T-helper 17 cell (primary cell): Measurements from ENCODE around the gene DLG2. TPM values are rescaled to one million over a fixed set of nuclear protein-coding genes. Genes with fewer than 3 reads are reported as not detected.

Experiments used
- ATAC-seq: fragments of 150-1000 bp; cut with Tn5 transposase; 2 replicates; pipeline ENCODE4 v1.10.0; 2021; ENCODE audit warnings: mild to moderate bottlenecking, moderate library complexity
- DNase-seq, 3 donors: peaks; one replicate each; pipeline versions ENCODE4 v3.0.0 to v3.0.0-alpha.2; 2020 to 2021
- H3K9me3 ChIP-seq: one replicate; pipeline ENCODE4 v1.7.0; 2013; ENCODE audit warnings: low read length, mild to moderate bottlenecking; ENCODE audit not compliant: control insufficient read depth, poor library complexity, severe bottlenecking
- H3K27ac Mint-ChIP-seq: one replicate; pipeline ENCODE4 v1.8.0; 2022; ENCODE audit warnings: mild to moderate bottlenecking, moderate library complexity, mixed read lengths
- H3K27me3 Mint-ChIP-seq: one replicate; pipeline ENCODE4 v1.8.0; 2022; ENCODE audit warnings: mixed read lengths
- H3K36me3 Mint-ChIP-seq: one replicate; pipeline ENCODE4 v1.8.0; 2022; ENCODE audit warnings: low read depth, mixed read lengths
- H3K4me1 Mint-ChIP-seq: one replicate; pipeline ENCODE4 v1.8.0; 2022; ENCODE audit warnings: mild to moderate bottlenecking, mixed read lengths
- H3K4me3 Mint-ChIP-seq: one replicate; pipeline ENCODE4 v1.8.0; 2022; ENCODE audit warnings: mild to moderate bottlenecking, moderate library complexity, mixed read lengths
- total RNA-seq, 4 donors: library from RNA in 2 of 4; stranded (reverse) in 2 of 4; gene quantifications; one replicate each; pipeline ENCODE4 v1.2.3 and lab custom pipeline; 2022 to 2026

The DLG2 gene
- total RNA-seq, 2 donors from 2014 or later = 1.0 to 2.2 TPM

DNA sequence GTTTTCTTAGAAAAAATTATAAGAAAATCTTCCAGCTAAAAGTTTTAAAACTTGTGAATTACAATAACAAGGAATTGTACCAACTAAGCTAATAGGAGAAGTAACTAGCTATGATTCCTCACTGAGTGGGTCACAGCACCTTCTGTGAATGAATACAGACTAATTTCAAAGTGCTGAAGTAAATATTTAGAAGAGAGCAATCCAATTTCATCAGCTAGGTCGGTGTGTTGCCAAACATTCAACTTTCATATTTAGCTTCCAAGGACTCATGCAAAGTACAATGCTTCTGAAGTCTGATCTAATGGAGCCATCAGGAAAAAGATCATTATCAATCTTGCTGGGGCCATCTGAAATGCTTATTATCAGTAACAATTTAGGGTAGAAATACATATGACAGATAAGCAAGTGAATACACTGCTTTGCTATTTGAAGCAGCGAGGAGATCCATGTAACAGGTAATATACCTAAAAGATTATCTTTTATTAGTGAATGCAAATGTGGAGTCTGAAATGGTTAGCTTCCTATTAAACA is 1590.4 kb downstream of the DLG2 start:
- Mint-ChIP-seq H3K4me1 (no peaks in the 10 kb centered on the region), H3K4me3 (no peak overlapping the region), H3K27ac (no peak overlapping the region), H3K27me3 (no peaks in the 10 kb centered on the region), H3K36me3 (no peaks in the 10 kb centered on the region)
- ATAC-seq = no peak
- no peak for DNase-seq
- no peaks in the 10 kb centered on the region for H3K9me3 ChIP-seq

DNA sequence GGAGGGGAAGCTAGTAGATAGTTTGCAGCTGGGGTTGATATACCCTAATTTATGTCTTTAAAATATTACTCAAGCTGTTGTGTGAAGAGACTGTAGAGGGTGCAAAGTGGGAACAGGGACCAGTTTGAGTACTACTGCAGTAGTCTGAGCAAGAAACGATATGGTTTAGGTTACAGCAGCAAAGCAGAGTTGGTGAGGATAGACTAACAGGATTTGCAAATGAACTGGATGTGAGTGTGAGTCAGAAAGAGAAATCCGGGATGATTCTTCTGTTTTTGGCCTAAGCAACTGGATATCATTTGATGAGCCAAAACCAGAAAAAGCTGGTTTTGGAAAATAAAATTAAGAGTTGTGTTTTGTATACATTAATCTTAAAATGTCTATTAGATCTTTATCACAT is 1591.5 kb downstream of the DLG2 start:
- H3K9me3 ChIP-seq = no peaks in the 10 kb centered on the region
- Mint-ChIP-seq H3K4me1 (no peaks in the 10 kb centered on the region), H3K27me3 (no peaks in the 10 kb centered on the region), H3K36me3 (no peaks in the 10 kb centered on the region), H3K27ac (no peak overlapping the region), H3K4me3 (no peak overlapping the region)
- ATAC-seq = no peak
- no peak for DNase-seq

DNA sequence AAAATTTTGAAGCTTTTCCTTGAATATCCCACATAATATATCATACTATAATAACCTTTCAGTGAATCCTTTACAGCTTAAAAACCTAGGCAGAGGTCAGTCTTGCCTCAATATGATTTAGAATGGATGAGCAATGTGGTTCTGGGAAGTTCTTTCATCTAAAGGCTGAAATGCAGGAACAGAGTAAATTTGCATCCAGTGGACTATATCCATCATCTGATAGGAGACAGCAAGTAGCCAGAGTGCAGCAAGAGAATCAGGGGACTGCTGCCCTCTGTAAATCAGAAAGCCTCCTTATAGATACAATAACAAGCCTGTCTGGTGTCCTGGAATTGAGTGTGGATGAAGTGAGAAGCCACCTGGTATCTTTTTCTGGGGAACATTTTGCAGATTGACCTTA is 1592.7 kb downstream of the DLG2 start:
- no peak overlapping the region for H3K27ac Mint-ChIP-seq
- DNase-seq (no peak), ATAC-seq (no peak)
- H3K4me3 Mint-ChIP-seq = no peak overlapping the region
- H3K36me3 Mint-ChIP-seq = no peaks in the 10 kb centered on the region
- no peaks in the 10 kb centered on the region for H3K9me3 ChIP-seq
- no peaks in the 10 kb centered on the region for H3K27me3 Mint-ChIP-seq
- H3K4me1 Mint-ChIP-seq = no peaks in the 10 kb centered on the region

DNA sequence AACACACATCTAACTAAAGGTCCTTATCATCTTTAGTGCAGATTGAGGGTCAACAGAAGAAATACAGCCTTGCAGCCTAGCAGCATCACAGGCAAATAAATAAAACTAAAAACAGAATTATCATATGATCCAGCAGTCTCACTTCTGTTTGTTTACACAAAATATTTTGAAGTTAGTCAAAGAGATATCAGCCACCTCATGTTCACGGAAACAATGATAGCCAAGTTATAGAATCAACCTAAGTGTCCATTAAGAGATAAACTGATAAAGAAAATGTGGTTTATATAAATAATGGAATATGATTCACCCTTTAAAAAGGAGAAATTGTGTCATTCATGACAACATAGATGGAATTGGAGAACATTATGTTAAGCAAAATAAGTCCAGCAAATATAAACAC is 1602.9 kb downstream of the DLG2 start:
- ATAC-seq = no peak

DNA sequence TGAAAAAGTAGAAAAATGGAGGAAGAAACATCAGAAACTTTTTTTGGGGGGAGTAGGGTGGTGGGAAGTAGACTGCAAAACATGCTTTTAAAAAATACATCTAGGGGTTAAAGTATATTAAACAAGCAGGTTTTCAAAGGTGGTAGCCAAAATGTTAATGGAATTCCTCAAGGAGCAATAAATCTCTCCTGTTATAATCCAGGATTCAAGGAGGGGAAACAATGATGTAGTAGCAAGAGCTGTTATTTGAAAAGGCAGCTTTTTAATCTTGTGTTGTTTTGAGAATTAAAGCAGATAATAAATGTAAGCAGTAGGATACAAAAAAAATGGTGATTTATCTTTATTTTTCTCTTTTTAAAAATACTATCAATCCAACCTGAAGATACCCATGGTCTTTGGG is 1604.4 kb downstream of the DLG2 start:
- Mint-ChIP-seq H3K4me1 (no peaks in the 10 kb centered on the region), H3K4me3 (no peak overlapping the region), H3K36me3 (no peaks in the 10 kb centered on the region), H3K27me3 (no peaks in the 10 kb centered on the region), H3K27ac (no peak overlapping the region)
- DNase-seq (no peak), ATAC-seq (no peak)
- no peaks in the 10 kb centered on the region for H3K9me3 ChIP-seq

More for the DNA sequence above, 1602.9 kb downstream of the DLG2 start:
- no peak for DNase-seq
- Mint-ChIP-seq H3K27me3 (no peaks in the 10 kb centered on the region), H3K27ac (no peak overlapping the region), H3K4me3 (no peak overlapping the region), H3K4me1 (no peaks in the 10 kb centered on the region), H3K36me3 (no peaks in the 10 kb centered on the region)
- no peaks in the 10 kb centered on the region for H3K9me3 ChIP-seq

DNA sequence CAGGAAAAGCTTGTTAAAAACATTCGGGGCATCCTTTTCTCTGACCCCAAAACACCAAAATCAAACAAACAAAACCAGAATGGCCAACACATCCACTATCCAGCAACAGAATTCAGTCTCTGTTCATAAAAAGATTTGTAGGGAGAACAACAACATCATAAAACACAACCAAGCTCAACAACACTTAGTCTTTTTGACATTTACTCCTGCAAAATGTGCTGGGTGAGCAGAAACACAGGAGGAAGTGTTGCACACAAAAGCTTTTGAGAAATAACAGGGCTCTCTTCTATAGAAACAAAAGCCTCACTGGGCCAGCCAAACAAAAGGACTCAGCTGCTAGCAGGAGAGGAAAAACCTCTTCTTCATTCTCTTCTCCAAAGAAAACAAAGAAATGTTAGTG is 1604.9 kb downstream of the DLG2 start:
- ATAC-seq = no peak
- Mint-ChIP-seq H3K27ac (no peak overlapping the region), H3K4me3 (no peak overlapping the region), H3K36me3 (no peaks in the 10 kb centered on the region), H3K4me1 (no peaks in the 10 kb centered on the region), H3K27me3 (no peaks in the 10 kb centered on the region)
- DNase-seq = no peak
- H3K9me3 ChIP-seq = no peaks in the 10 kb centered on the region

DNA sequence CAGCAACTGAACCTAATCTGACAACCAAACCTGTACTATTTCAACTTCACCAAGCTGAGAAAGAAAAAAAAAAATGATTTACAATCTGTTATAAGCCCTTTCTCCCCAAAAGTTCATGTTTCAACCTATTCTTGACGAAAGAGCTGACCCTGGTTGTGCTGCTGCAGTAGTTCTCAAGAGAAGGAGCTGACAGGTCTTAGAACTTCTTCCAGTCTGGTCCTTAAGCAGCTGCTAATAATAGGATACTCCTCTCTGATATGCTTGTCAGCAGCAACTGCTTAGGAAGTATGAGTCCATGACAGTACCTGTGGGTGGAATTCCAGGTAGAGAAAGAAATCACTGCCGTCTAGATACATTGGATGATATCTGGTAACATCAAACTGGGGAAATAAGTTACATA is 1605.9 kb downstream of the DLG2 start:
- Mint-ChIP-seq H3K4me3 (no peak overlapping the region), H3K27me3 (no peaks in the 10 kb centered on the region), H3K36me3 (no peaks in the 10 kb centered on the region), H3K4me1 (no peaks in the 10 kb centered on the region), H3K27ac (no peak overlapping the region)
- ATAC-seq (no peak), DNase-seq (no peak)
- no peaks in the 10 kb centered on the region for H3K9me3 ChIP-seq

DNA sequence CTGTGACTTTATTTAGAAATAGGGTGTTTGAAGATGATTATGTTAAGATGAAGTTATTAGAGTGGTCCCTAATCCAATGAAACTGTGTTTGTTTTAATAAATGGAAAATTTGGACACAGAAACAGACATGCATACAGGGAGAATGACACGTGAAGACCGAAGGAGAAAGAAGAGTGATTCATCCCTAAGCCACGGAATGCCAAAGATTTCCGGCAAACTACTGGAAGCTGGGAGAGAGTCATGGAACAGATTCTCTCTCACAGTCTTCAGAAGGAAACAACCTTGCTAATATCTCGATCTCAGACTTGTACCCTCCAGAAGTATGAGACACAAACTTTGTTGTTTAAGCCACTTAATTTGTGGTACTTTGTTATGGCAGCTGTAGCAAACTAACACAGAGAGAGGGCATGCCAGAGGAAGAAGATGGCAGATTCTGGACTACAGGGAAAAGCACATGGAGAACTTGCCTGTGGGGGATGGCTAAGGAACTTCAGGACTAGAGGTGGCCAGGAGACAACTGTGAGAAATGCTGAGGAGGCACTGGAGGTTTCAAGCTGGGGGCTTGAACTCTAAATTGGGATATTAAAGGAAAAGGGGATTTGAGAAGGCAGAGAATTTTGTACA is 1607.5 kb downstream of the DLG2 start:
- DNase-seq (no peak), ATAC-seq (no peak)
- no peaks in the 10 kb centered on the region for H3K4me1 Mint-ChIP-seq
- no peaks in the 10 kb centered on the region for H3K27me3 Mint-ChIP-seq
- no peak overlapping the region for H3K27ac Mint-ChIP-seq
- no peaks in the 10 kb centered on the region for H3K36me3 Mint-ChIP-seq
- H3K4me3 Mint-ChIP-seq = no peak overlapping the region
- no peaks in the 10 kb centered on the region for H3K9me3 ChIP-seq

DNA sequence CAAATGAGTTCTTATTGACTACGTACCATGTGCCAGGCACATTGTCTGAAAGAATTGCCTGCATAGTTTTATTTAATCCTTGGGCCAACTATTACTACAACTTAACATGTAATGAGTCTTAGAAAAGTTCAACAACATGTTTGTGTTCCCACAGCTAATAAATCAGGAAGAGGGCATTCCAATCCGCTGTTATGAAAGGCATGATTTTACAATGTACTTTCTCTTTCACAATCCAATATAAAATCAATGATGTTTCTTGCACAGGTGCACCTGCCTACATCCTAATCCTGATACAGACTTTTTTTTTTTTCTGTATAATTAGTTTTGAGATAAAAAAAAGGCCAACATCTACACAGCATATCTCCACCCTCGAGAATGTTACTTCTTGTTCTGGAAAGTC is 1612.6 kb downstream of the DLG2 start:
- Mint-ChIP-seq H3K4me1 (no peaks in the 10 kb centered on the region), H3K36me3 (no peaks in the 10 kb centered on the region), H3K27me3 (no peaks in the 10 kb centered on the region), H3K27ac (no peak overlapping the region), H3K4me3 (no peak overlapping the region)
- DNase-seq (no peak), ATAC-seq (no peak)
- no peaks in the 10 kb centered on the region for H3K9me3 ChIP-seq

DNA sequence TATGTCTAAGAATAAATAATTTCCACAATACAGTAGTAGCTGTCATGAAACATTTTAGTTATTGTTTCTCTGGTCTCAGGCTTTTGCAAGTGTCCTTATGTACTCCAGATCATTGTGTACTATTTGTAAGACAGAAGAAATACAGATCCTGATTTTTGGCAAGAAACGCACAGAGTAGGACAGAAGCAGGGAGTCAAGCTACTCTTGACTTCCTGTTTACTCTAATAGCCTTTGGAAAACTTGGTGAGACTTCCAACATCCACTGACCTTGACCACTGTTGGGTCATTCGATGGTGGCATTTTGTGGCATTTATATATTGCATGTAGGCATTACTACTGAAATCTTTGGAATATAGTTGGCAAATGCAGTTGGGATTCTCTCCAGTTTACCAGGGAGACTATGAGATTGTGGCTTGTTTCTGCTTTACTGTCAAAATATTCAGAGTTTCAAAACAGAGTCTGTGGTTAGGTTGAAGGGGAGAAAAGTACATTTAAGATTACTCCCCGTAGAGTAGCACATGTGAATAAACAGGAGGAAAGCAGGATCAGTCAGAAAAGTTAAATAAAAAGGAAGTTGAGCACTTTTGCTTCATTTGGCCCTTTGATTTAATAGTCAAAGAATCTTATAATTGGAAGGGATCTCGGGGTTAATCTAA is 1614.8 kb downstream of the DLG2 start:
- Mint-ChIP-seq H3K4me3 (no peak overlapping the region), H3K27ac (no peak overlapping the region), H3K36me3 (no peaks in the 10 kb centered on the region), H3K4me1 (no peaks in the 10 kb centered on the region), H3K27me3 (no peaks in the 10 kb centered on the region)
- DNase-seq (no peak), ATAC-seq (no peak)
- H3K9me3 ChIP-seq = no peaks in the 10 kb centered on the region

DNA sequence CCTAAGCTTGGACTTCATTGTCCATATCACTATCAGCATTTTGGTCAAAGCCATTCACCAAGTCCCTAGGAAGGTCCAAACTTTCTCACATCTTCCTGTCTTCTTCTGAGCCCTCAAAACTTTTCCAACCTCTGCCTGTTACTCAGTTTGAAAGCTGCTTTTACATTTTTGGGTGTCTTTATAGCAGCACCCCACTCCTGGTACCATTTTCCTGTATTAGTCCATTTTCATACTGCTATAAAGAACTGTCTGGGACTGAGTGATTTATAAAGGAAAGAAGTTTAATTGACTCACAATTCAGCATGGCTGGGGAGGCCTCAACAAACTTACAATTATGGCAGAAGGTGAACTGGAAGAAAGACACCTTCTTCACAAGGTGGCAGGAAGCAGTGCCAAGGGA is 1624.0 kb downstream of the DLG2 start:
- no peak for DNase-seq

DNA sequence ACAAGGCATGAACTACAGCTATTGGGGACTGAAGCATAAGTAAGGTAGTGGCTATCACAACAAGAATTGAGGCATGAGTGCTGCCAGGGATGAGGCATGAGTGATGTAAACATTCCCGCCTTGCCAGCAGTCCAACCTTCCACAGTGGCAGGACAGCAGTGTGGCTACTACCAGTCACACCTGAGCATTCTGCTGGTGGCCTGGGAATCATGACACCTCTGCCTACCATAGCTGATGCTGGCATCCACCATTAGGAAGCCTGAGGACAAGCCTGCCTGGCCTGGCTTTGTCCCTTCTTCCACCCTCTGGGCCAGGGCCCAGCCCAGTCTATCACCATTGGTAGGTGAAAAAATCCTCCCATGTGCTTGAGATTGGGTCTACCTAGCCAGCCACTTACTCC is 1628.2 kb downstream of the DLG2 start:
- H3K27me3 Mint-ChIP-seq = no peaks in the 10 kb centered on the region
- no peaks in the 10 kb centered on the region for H3K36me3 Mint-ChIP-seq
- no peaks in the 10 kb centered on the region for H3K9me3 ChIP-seq
- H3K27ac Mint-ChIP-seq = no peak overlapping the region
- ATAC-seq (no peak), DNase-seq (no peak)
- H3K4me3 Mint-ChIP-seq = no peak overlapping the region
- no peaks in the 10 kb centered on the region for H3K4me1 Mint-ChIP-seq

More for the DNA sequence above, 1624.0 kb downstream of the DLG2 start:
- H3K27ac Mint-ChIP-seq = no peak overlapping the region
- H3K4me3 Mint-ChIP-seq = no peak overlapping the region
- H3K27me3 Mint-ChIP-seq = no peaks in the 10 kb centered on the region
- H3K9me3 ChIP-seq = no peaks in the 10 kb centered on the region
- ATAC-seq = no peak
- no peaks in the 10 kb centered on the region for H3K36me3 Mint-ChIP-seq
- H3K4me1 Mint-ChIP-seq = no peaks in the 10 kb centered on the region

DNA sequence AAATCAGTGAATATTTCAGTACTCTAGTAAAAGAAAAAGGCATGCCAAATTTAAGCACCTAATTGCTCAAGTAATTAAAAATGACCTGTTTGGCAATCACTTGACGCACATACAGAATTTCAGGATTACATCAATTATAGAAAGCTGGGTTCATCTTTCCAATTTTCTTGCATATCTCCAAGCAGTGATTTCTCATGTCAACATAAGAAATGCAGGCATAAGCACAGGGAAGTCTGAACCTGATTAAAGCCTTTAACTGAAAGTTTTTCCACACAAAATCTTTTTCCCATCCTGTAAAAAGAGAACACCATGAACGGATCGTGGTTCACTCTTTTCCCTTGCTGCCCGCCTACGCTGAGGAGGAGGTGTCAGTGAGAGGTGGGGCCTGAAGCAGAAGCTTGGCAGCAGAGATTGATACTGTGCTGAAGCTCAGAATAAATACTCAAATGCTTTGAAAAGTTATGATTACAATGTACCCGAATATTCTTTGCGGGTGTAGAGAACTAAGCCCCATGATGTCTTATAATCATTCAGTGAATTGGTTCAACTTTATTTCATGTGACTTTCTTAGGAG is 1636.9 kb downstream of the DLG2 start:
- no peak overlapping the region for H3K27ac Mint-ChIP-seq
- H3K27me3 Mint-ChIP-seq = no peaks in the 10 kb centered on the region
- H3K9me3 ChIP-seq = no peaks in the 10 kb centered on the region
- H3K4me1 Mint-ChIP-seq = no peaks in the 10 kb centered on the region
- DNase-seq = no peak
- H3K36me3 Mint-ChIP-seq = no peaks in the 10 kb centered on the region
- no peak overlapping the region for H3K4me3 Mint-ChIP-seq
- ATAC-seq = no peak

DNA sequence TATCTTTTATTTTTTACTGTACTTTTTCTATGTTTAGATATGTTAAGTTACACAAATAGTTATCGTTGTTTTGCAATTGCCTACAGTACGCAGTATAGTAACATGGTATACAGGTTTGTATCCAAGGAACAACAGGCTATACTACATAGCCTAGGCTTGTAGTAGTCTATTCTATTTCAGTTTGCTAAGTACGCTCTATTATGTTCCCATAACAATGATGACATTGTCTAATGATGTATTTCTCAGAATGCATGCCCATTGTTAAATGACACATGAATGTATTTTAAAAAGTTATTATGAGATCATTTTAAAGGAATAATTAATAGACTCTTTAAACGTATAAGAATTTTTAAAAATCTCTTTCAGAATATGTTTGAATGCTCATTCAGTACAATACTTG is 1644.3 kb downstream of the DLG2 start:
- no peaks in the 10 kb centered on the region for H3K9me3 ChIP-seq
- DNase-seq (no peak), ATAC-seq (no peak)
- Mint-ChIP-seq H3K4me1 (no peaks in the 10 kb centered on the region), H3K36me3 (no peaks in the 10 kb centered on the region), H3K27me3 (no peaks in the 10 kb centered on the region), H3K4me3 (no peak overlapping the region), H3K27ac (no peak overlapping the region)
